Ishikawa (cell line): ENCODE data around the gene PARD6B.

Source experiments
- CEBPB ChIP-seq: IDR thresholded peaks from 2 replicates; pipeline ENCODE4 v1.6.1; 2012
- CREB1 ChIP-seq: IDR thresholded peaks from 2 replicates; pipeline ENCODE4 v1.6.1; 2012; ENCODE audit warnings: low read depth
- EGR1 ChIP-seq: IDR thresholded peaks from 2 replicates; pipeline ENCODE4 v1.6.1; 2012
- EP300 ChIP-seq: IDR thresholded peaks from 2 replicates; pipeline ENCODE4 v1.6.1; 2012; ENCODE audit warnings: borderline replicate concordance
- FOXM1 ChIP-seq: IDR thresholded peaks from 2 replicates; pipeline ENCODE4 v1.6.1; 2012; ENCODE audit warnings: low read depth, borderline replicate concordance
- NFIC ChIP-seq: IDR thresholded peaks from 2 replicates; pipeline ENCODE4 v1.6.1; 2012
- RAD21 ChIP-seq: IDR thresholded peaks from 2 replicates; pipeline ENCODE4 v1.6.1; 2012; ENCODE audit warnings: low read depth
- REST ChIP-seq: IDR thresholded peaks from 2 replicates; pipeline ENCODE4 v1.6.1; 2012; ENCODE audit warnings: low read depth, mild to moderate bottlenecking
- TAF1 ChIP-seq: IDR thresholded peaks from 2 replicates; pipeline ENCODE4 v1.6.1; 2012; ENCODE audit warnings: low read depth, mild to moderate bottlenecking
- TCF12 ChIP-seq: IDR thresholded peaks from 2 replicates; pipeline ENCODE4 v1.6.1; 2012; ENCODE audit warnings: low read depth
- TEAD4 ChIP-seq: IDR thresholded peaks from 2 replicates; pipeline ENCODE4 v1.6.1; 2012
- USF1 ChIP-seq: IDR thresholded peaks from 2 replicates; pipeline ENCODE4 v1.6.1; 2012
- YY1 ChIP-seq: IDR thresholded peaks from 2 replicates; pipeline ENCODE4 v1.6.1; 2012; ENCODE audit warnings: low read depth
- ZBTB7A ChIP-seq: IDR thresholded peaks from 2 replicates; pipeline ENCODE4 v1.6.1; 2012; ENCODE audit warnings: low read depth
- TF ChIP-seq, protein P1 (sequence below): IDR thresholded peaks from 2 replicates; pipeline ENCODE4 v1.6.1; 2012

PARD6B gene

GRCh38 chr20:50805349-50805684, 73.9 kb downstream of the PARD6B start:
- TF ChIP-seq ZBTB7A (no peak), YY1 (no peak), REST (no peak), TAF1 (no peak), CEBPB (no peak), CREB1 (no peak), FOXM1 (no peak), EP300 (no peak), EGR1 (no peak), USF1 (no peak), TCF12 (no peak), RAD21 (no peak), NFIC (no peak), TEAD4 (no peak)
- TF ChIP-seq, protein P1, sequence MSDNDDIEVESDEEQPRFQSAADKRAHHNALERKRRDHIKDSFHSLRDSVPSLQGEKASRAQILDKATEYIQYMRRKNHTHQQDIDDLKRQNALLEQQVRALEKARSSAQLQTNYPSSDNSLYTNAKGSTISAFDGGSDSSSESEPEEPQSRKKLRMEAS, result no peak

DNA sequence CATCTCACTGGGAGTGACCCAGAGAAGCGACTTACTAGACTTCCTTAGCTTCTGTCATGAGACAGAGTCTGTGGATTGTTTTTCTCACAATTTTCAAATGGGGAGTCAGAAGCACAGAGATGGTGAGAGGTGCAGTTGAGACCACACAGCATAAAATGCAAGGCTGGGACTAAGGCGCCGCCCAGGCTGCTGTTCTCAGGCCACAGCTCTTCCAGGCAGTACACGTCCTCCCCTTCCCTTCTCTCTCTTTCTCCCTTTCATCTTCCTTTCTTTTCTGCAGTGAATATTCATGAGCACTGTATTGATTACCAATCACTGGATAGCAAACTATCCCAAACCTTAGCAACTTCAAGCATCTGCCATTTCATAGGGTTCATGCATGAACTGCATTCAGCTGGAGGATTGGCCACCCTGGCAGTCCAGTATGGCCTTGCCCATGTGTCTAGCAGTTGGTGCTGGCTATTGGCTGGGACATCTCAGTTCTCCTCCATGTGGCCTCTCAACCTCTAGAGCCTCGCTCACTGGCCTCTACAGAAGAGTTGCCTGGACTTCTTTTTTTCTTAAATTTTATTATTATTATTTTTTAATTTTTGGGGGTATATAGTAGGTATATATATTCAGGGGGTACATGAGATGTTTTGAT, 74.9 kb downstream of the PARD6B start:
- TF ChIP-seq EP300 (no peak), TCF12 (no peak), ZBTB7A (no peak), TAF1 (no peak), NFIC (no peak), USF1 (no peak), EGR1 (no peak), CREB1 (no peak), RAD21 (no peak), REST (no peak), YY1 (no peak), CEBPB (no peak), FOXM1 (no peak), TEAD4 (no peak)
- TF ChIP-seq, protein P1, result no peak
